Uterus (tissue), 2 donors: ENCODE data around the gene MRGPRE.

ENCODE experiments used
- POLR2A ChIP-seq, 2 donors: fragments of 450-650 bp; IDR thresholded peaks; one replicate each; pipeline ENCODE4 v1.6.1; 2016; ENCODE audit warnings: antibody characterized with exemption in 2 of 2, mild to moderate bottlenecking in 1 of 2, moderate library complexity in 1 of 2
- TF ChIP-seq, protein P1 (sequence below), 4 experiments: fragments of 200-600 bp in 2 of 4; fragments of 450-650 bp in 2 of 4; sonication (generic) in 2 of 4; IDR thresholded peaks; one replicate each; pipeline ENCODE4 v1.5.1; 2016 to 2019; ENCODE audit warnings: antibody characterized with exemption in 4 of 4, mild to moderate bottlenecking in 2 of 4, moderate library complexity in 1 of 4

DNA sequence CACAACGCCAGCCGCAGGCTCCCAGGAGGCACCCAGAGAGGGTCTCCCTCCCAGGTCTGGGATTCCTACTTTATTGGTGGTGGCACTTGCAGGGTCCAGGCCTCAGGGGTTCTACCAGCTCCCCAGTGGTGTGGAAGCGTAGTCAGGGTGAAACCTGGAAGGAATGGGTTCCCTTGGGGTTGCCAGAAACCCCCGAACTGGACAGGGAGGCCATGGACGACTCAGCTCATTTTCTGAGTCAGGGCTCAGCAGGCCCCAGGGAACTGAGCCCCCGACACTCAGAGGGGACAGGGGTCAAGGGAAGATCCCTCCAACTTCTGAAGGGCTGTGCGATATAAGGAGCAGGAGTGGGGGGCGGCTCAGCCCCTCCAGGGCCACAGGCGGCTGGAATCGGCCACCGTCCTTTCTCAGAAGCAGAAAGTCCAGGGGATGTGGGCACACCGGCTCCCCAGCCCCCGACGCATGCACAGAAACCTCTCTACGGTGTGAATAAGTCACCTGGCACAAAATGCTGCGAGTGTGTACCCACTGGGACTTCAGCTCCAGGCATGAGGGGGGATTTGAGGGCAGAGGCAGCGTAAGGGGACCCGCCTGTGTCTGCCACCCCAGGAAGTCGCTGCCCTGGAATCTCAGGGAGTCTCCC is 38.7 kb downstream of the MRGPRE start:
- TF ChIP-seq, protein P1, sequence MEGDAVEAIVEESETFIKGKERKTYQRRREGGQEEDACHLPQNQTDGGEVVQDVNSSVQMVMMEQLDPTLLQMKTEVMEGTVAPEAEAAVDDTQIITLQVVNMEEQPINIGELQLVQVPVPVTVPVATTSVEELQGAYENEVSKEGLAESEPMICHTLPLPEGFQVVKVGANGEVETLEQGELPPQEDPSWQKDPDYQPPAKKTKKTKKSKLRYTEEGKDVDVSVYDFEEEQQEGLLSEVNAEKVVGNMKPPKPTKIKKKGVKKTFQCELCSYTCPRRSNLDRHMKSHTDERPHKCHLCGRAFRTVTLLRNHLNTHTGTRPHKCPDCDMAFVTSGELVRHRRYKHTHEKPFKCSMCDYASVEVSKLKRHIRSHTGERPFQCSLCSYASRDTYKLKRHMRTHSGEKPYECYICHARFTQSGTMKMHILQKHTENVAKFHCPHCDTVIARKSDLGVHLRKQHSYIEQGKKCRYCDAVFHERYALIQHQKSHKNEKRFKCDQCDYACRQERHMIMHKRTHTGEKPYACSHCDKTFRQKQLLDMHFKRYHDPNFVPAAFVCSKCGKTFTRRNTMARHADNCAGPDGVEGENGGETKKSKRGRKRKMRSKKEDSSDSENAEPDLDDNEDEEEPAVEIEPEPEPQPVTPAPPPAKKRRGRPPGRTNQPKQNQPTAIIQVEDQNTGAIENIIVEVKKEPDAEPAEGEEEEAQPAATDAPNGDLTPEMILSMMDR (IDR thresholded peaks at IDR 0.05) = no peak
- TF ChIP-seq POLR2A (IDR thresholded peaks at IDR 0.05) = no peak
